GM10248 (cell line): Measurements from ENCODE around the gene MS4A10.

Source experiments
- CTCF ChIA-PET: fragments of 300-600 bp; sonication (Branson Sonifier 250); formaldehyde crosslinking; extraction: SDS; loops from one replicate; lab custom pipeline; 2021; ENCODE audit warnings: antibody characterized with exemption; lab: Yijun Ruan, JAX
- POLR2A ChIA-PET: fragments of 350-650 bp; sonication (Branson Sonifier 250); formaldehyde crosslinking; extraction: SDS; loops from one replicate; lab custom pipeline; 2020; ENCODE audit warnings: antibody characterized with exemption; lab: Yijun Ruan, JAX
- DNase-seq: peaks from one replicate; pipeline ENCODE4 v3.0.0; 2012; ENCODE audit errors: extremely low spot score
- TF ChIP-seq, protein P1 (sequence below): IDR thresholded peaks from 2 replicates; pipeline ENCODE4 v1.5.1; 2012; ENCODE audit warnings: mild to moderate bottlenecking, low read depth; ENCODE audit errors: extremely low read depth, missing control alignments, control extremely low read depth

The MS4A10 gene

DNA sequence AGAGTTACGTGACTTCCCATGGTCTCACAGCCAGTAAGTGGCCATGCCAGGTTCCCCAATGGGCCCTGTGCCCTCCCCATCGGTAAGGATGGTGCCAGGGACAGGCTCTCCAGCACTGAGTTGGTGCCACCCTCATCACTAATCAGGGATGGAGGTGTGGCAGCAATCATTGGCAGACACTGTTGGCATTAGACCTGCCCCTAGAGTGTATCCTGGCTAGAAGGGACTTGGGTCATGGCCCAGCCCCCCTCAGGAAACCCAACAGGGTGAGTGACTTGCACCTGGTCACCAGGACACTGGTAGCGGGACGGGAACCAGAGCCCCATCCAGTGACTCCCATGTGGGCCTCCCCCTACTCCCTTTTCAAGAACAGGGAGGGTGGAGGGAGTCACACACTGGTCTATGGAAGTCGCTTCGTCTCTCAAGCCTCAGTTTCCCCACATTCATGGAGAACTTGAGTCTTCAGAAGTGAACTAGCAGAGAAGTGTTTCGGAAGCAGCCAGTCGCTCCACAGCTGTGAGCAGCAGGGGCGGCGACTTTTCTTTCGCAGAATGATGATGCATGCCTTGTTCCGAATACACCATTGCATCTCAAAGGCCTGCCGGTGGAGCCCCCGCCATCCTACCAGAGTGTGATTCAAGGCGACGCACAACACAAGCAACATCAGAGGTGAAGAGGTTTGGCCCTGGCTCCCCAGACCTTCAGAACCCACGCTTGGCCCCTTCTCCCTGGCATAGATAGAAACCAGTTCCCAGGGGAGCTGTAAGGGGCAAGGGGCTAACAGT, 12.9 kb downstream of the MS4A10 start:
- DNase-seq = no peak
- TF ChIP-seq, protein P1, sequence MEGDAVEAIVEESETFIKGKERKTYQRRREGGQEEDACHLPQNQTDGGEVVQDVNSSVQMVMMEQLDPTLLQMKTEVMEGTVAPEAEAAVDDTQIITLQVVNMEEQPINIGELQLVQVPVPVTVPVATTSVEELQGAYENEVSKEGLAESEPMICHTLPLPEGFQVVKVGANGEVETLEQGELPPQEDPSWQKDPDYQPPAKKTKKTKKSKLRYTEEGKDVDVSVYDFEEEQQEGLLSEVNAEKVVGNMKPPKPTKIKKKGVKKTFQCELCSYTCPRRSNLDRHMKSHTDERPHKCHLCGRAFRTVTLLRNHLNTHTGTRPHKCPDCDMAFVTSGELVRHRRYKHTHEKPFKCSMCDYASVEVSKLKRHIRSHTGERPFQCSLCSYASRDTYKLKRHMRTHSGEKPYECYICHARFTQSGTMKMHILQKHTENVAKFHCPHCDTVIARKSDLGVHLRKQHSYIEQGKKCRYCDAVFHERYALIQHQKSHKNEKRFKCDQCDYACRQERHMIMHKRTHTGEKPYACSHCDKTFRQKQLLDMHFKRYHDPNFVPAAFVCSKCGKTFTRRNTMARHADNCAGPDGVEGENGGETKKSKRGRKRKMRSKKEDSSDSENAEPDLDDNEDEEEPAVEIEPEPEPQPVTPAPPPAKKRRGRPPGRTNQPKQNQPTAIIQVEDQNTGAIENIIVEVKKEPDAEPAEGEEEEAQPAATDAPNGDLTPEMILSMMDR = no peak
- ChIA-PET POLR2A (no interaction called here), CTCF (interaction anchor here (1.4 to 1.6 kb wide), 5 partner anchors 12 to 101 kb away, joined by 3 to 5 read pairs (median 4); no protein-coding TSS in a partner anchor)

GRCh38 chr11:60798631-60799030, 13.5 kb downstream of the MS4A10 start:
- no peak for DNase-seq
- ChIA-PET POLR2A (no interaction called here), CTCF (interaction anchor here (1.4 to 1.7 kb wide), 4 partner anchors 12 to 33 kb away, joined by 3 to 7 read pairs (median 4); no protein-coding TSS in a partner anchor)
- TF ChIP-seq, protein P1 = no peak

GRCh38 chr11:60801194-60801593, 16.1 kb downstream of the MS4A10 start:
- no peak for DNase-seq
- TF ChIP-seq, protein P1 = no peak
- ChIA-PET CTCF (interaction anchor here (1.2 to 4.2 kb wide), 4 partner anchors 26 to 98 kb away, joined by 4 to 14 read pairs (median 6); no protein-coding TSS in a partner anchor), POLR2A (no interaction called here)

- ChIA-PET POLR2A (no interaction called here), CTCF (interaction anchor here (4.2 kb wide), 1 partner anchor 27 kb away, joined by 14 read pairs; no protein-coding TSS in a partner anchor)
- no peak for DNase-seq
- TF ChIP-seq, protein P1 = no peak
Measured at GRCh38 chr11:60803273-60803936, 18.3 kb downstream of the MS4A10 start.

DNA sequence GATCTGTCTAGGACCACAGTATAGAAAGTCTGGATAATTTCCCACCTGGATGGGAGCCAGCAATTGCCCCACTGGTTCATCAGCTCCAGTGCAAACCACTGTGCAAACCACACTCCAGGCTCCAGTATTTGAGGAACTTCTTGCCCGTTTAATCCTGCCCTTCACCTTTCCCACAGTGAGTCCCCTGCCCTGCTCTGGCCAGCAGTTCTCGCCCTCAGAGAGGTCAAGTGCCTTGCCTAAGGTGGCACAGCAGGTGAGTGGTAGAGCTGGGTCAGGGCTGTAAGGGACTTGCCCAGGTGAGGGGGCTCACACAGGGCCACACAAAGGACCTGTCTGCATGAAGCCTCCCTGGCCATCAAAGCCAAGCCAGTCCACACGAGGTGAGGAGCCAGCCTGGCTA, 24.1 kb downstream of the MS4A10 start:
- POLR2A ChIA-PET = no interaction called here
- TF ChIP-seq, protein P1 = no peak
- CTCF ChIA-PET = interaction anchor here (0.6 to 1.3 kb wide), 4 partner anchors 12 to 22 kb away, joined by 3 to 4 read pairs (median 3); no protein-coding TSS in a partner anchor
- no peak for DNase-seq

- ChIA-PET POLR2A (no interaction called here), CTCF (interaction anchor here (1.0 to 1.3 kb wide), 2 partner anchors 11 to 47 kb away, joined by 3 to 4 read pairs; no protein-coding TSS in a partner anchor)
- TF ChIP-seq, protein P1 = no peak
- DNase-seq = no peak
Measured at GRCh38 chr11:60809691-60810090, 24.6 kb downstream of the MS4A10 start.
